Measurements from ENCODE around the gene ERVV-1.
"Not testable (repeated sequence)": the region's sequence is repeated elsewhere in the genome, so short reads cannot be mapped to it uniquely, and the experiment has no call there.

ERVV-1 gene

DNA sequence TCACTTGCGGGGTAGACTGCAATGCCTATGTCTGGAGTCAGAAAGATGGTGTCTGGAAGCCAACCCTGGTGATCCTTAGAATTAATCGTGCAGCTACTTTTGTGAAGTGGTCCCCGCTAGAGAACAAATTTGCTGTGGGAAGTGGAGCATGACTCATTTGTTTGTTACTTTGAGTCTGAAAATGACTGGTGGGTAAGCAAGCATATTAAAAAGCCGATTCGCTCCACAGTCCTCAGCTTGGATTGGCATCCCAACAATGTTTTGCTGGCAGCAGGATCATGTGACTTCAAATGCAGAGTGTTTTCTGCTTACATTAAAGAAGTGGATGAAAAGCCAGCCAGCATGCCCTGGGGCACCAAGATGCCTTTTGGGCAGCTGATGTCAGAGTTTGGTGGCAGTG lies 9.5 kb upstream of the ERVV-1 start:
- no peak for TF ChIP-seq POLR2A (IDR thresholded peaks at IDR 0.05; ENCODE audit: low read length)
- TF ChIP-seq GATA1 (IDR thresholded peaks at IDR 0.05; ENCODE audit: low read depth, low read length): no peak
- DNase-seq: no peak

DNA sequence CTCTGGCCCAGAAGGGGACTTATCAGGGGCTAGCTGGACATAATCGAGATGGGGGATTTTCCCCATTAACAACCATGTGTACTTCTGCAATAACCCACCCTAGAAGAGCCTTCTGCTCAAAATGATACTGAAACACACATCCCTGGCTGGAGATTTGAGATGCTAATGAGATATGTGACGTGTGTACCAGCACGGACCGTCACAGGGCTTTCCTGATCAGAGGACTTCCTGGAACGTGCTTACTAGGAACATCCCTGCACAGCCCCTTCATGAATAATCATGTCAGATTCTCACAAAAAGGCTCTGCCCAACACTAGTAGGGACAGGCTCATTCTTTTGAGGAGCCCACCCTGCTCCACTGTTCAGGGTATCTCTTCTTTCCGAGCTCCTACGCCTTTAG lies 6.5 kb upstream of the ERVV-1 start:
- no peak for TF ChIP-seq POLR2A (IDR thresholded peaks at IDR 0.05; ENCODE audit: low read length)
- TF ChIP-seq GATA1 (IDR thresholded peaks at IDR 0.05; ENCODE audit: low read depth, low read length): no peak
- no peak for DNase-seq

DNA sequence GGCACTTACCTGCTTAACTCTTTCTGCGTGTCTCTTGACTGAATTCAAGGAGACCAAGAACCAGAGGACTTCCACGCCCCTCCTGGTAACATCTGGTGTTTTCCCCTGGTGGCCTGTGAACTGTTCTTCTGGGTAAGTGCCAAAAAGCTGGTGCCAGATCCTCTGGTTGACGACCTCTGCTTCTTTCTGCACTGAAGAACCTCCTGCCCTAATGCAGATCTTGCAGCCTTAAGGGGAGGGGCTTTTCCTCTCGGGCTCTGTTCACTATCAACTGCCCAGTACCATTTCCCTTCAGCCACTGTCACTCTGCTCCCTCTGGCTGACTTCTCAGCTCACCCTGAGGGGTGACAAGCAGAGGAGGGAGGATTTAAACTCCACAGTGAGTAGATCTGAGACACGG lies 6.1 kb upstream of the ERVV-1 start:
- DNase-seq: no peak
- TF ChIP-seq GATA1 (IDR thresholded peaks at IDR 0.05; ENCODE audit: low read depth, low read length): no peak
- no peak for TF ChIP-seq POLR2A (IDR thresholded peaks at IDR 0.05; ENCODE audit: low read length)

DNA sequence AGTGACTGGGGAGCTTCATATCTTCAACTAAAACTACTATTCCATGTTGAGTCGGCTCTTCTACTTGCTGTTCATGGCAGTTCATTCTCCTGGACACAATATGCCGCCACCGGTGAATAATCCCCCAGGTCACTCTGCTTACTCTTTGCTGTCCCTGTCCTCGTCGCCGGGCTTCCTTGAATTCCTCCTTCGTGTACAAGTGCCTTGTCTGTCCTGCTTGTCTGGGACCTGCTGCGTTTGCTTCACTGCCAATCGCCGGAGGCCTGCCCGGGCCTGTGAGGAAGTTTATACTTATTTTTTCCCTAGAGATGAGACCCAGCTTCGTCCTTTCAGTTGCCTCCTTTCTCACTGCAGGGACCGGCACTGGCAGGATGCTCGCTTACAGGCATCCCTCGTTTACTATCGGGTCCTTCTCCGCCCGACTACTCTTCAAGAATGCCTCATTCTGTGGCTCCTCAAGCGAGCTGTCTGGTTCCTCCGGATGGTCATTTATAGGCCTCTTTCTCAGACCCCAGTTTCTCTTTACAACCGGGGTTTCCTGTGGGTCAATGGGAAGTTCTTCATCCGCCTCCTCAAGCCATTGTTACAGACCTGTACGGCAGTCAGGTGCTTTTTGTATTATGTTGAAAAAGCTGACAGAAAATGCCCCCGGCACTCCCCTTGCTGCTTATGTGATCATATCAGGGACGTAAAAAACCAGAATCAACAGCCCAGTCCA lies 5.5 kb upstream of the ERVV-1 start:
- TF ChIP-seq POLR2A (IDR thresholded peaks at IDR 0.05; ENCODE audit: low read length) (no peak), GATA1 (IDR thresholded peaks at IDR 0.05; ENCODE audit: low read depth, low read length) (no peak)
- DNase-seq: no peak

DNA sequence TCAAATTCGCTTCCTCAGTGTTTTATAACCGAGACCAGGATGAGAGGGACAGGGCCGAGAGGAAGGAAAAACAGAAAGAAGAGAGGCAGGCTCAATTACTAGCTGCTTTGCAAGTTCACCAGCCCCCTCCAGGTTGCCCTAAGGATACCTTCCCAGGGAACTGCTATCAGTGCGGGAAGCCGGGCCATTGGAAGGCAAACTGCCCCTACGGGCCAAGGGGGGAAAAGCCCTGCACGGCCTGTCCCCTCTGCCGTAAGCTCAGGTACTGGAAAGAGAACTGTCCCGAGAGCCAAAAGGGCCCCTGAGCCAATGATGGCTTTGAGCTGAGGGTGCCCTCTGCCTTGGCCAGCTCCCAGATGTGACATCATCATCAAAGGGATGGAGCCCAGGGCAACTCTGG lies 3.2 kb upstream of the ERVV-1 start:
- DNase-seq: no peak
- no peak for TF ChIP-seq GATA1 (IDR thresholded peaks at IDR 0.05; ENCODE audit: low read depth, low read length)
- no peak for TF ChIP-seq POLR2A (IDR thresholded peaks at IDR 0.05; ENCODE audit: low read length)

DNA sequence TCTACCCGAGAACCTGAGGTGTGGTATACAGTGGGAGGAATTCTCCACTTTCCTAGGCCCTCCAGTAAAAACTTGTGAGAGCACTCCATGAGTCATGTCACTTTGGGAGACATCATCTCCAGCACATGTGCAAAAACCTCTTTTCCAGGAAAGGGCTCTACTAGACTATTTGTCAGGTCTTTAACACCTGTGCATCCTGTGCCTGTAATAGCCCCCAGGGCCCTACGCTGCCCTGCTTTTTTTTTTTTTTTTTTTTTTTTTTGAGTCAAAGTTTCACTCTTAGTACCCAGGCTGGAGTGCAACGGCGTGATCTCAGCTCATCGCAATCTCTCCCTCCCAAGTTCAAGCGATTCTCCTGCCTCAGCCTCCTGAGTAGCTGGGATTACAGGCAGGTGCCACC lies 1.7 kb upstream of the ERVV-1 start:
- TF ChIP-seq POLR2A (IDR thresholded peaks at IDR 0.05; ENCODE audit: low read length): no peak
- no peak for TF ChIP-seq GATA1 (IDR thresholded peaks at IDR 0.05; ENCODE audit: low read depth, low read length)

DNA sequence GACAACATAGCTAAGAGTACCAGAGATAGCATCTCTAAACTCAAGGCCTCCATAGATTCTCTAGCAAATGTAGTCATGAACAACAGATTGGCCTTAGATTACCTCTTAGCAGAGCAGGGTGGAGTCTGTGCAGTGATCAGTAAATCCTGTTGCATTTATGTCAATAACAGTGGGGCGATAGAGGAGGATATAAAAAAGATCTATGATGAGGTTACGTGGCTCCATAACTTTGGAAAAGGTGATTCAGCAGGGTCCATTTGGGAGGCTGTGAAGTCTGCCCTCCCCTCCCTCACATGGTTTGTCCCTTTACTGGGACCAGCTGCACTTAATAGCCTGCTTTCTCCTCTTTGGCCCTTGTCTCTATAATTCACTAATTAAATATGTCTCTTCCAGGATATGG lies 1.4 kb downstream of the ERVV-1 start:
- no peak for TF ChIP-seq GATA1 (IDR thresholded peaks at IDR 0.05; ENCODE audit: low read depth, low read length)
- no peak for TF ChIP-seq POLR2A (IDR thresholded peaks at IDR 0.05; ENCODE audit: low read length)

More for the DNA sequence above, 1.7 kb upstream of the ERVV-1 start:
- no peak for DNase-seq

DNA sequence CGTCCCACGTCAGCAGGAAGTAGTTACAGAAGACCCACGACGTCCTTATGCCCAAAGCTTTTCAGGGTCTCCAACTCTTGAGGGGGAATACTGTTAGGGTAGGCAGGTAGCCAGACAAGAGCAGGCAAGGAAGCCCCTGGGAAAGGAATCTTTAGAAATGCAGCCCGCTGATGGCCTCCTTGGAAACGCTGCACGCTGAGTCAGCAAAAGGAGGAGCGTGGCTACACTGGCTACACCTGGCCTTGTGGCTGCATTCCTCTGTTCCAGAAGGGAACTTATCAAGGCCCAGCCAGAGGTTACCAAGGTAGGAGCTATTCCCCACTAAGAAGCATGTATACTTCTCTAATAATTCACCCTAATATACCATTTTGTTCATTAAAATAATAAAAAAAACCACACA lies 2.0 kb downstream of the ERVV-1 start:
- DNase-seq: no peak
- TF ChIP-seq POLR2A (IDR thresholded peaks at IDR 0.05; ENCODE audit: low read length) (no peak), GATA1 (IDR thresholded peaks at IDR 0.05; ENCODE audit: low read depth, low read length) (no peak)

More for the DNA sequence above, 1.4 kb downstream of the ERVV-1 start:
- DNase-seq: no peak

DNA sequence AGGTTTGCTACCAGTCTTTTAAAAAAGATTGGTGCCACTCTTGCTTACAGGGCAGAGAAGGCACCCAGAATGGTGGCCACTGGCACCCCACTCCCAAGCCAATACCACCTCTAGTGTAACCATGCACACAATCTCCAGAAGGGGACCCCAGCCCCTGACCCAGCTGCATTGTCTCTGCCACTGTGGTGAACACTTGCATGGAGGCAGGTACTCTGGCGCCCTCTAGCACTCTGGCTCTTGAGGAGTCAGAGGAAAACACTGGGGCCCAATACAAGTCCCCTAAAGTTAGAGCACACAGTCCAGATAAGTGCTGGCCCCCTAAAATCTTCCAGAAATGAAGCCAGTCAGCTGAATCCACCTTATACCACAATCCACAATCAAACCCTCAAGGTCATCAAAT lies 6.0 kb downstream of the ERVV-1 start:
- no peak for TF ChIP-seq POLR2A (IDR thresholded peaks at IDR 0.05; ENCODE audit: low read length)
- TF ChIP-seq GATA1 (IDR thresholded peaks at IDR 0.05; ENCODE audit: low read depth, low read length): no peak
- peak; percentile 15 to 31 for DNase-seq

DNA sequence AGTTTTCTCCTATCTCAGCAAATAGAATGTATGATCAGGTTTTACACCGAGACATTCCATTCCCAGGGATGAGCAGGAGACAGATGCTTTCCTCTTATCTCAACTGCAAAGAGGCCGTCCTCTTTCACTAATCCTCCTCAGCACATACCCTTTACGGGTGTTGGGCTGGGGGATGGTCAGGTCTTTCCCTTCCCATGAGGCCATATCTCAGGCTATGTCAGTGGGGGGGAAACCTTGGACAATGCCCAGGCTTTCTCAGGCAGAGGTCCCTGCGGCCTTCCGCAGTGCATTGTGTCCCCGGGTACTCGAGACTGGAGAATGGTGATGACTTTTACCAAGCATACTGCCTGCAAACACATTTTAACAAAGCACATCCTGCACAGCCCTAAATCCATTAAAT lies 14.6 kb downstream of the ERVV-1 start:
- DNase-seq: not testable (repeated sequence)

DNA sequence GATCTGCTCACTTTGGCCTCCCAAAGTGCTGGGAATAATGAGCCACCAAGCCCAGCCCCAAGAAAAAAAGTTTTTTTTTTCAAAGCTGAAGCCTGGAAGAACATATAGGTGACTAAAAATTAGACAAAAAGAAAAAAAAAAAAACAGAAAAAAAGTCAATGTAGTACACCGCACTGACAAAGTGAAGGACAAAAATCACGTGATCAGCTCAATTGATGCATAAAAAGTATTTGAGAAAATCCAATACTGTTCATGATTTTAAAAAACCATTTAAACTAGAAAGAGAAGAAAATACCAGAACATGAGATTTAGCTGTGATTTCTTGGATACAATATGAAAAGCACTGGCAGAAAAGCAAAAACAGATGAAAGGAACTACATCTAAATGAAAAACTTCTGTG lies 20.3 kb downstream of the ERVV-1 start:
- no peak for TF ChIP-seq POLR2A (IDR thresholded peaks at IDR 0.05; ENCODE audit: low read length)
- no peak for TF ChIP-seq GATA1 (IDR thresholded peaks at IDR 0.05; ENCODE audit: low read depth, low read length)
- no peak for DNase-seq

DNA sequence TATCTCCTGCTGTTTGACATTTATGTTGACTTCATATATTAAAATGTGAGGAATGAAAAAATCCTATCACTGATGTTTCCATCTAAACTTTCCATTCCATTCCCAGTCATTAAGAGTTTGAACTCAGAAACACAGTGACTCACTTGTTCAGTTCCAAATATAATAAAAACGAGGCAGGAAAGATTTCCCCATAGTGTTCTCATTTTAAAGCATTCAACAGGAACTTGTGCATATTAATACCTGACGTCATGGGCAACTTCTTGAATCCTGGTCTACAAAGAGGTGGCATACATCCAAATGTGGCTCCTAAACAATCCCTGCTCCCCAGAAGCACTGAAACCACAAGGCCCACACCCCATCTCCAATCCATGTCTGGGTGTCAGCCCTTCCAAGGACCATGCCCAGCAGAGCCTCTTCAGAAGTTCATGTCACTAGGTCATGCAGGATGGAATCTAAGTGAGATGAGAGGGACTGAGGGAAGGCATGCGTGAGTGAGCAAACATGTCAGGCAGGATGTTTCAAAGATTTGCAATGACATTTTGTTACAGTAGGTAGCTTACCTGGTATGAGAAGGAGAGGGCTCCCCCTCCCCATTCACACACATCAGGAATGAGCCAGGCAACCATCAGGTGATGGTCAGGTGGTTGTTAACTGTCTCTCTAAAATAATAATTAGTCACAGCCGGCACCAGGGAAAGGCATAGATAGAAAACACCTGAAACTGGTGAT lies 21.4 kb downstream of the ERVV-1 start:
- TF ChIP-seq POLR2A (IDR thresholded peaks at IDR 0.05; ENCODE audit: low read length): no peak
- no peak for TF ChIP-seq GATA1 (IDR thresholded peaks at IDR 0.05; ENCODE audit: low read depth, low read length)
- no peak for DNase-seq

DNA sequence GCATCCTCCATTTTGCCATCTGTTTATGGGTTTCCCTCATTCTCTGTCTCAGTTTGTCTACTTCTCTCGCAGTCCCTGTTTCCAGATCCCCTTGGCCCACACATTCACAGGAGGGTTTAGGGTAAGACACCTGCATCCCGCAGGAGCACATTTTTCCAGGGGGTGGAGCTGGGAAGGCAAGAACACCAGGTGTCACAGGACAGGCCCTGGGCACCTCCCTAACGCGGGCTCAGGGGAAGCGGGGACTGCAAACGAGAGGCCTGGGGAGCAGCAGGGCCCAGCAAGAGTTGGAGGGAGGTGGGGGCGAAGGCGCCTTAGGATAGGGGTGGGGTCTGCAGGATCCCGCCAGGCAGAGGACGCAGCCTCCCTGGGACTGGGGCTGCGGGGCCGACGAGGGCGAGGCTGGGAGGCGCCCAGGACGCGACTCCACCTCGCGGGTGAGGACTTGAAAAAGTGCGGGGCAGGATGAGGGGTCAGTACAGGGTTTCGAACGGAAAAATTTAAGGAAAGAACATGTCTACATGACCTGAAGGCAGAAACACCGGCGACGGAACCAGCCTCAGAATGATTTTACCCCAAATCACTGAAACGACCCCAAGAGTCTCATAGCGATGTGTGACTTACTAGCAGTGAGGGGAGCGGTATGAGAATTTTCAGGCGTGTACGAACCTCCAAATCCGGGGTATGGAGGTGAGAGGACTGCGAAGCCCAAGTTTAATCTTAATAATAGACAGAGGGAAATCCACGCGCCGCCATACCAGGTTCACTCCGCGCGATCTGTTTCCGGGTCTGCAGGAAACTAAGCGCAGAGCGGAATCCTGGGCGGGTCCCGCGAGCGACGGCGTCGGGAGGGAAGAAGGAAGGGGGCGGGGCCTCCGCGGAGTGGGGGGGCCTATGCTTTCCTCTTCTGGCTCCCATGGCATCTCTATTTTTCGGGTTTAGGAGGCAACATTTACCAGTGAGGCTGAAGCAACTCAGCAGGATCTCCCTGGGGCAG lies 23.7 kb downstream of the ERVV-1 start:
- TF ChIP-seq POLR2A (IDR thresholded peaks at IDR 0.05; ENCODE audit: low read length): no peak
- no peak for TF ChIP-seq GATA1 (IDR thresholded peaks at IDR 0.05; ENCODE audit: low read depth, low read length)
- DNase-seq: no peak

DNA sequence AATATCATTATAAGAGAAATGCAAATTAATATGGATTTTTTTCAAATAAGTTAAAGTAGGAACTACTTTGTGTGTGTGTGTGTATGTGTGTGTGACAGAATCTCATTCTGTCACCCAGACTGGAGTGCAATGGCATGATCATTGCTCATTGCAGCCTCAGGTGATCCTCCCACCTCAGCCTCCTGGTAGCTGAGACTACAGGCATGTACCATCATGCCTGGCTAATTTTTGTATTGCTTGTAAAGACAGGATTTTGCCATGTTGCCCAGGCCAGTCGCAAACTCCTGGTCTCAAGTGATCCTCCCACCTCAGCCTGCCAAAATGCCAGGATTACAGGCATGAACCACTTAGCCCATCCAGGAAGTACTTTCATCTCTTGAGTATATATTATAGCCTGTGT lies 27.6 kb downstream of the ERVV-1 start:
- TF ChIP-seq GATA1 (IDR thresholded peaks at IDR 0.05; ENCODE audit: low read depth, low read length) (no peak), POLR2A (IDR thresholded peaks at IDR 0.05; ENCODE audit: low read length) (no peak)
- DNase-seq: no peak
